DMS53 (cell line): ENCODE results near the gene SLC16A5.
"Not testable (repeated sequence)": the region's sequence is repeated elsewhere in the genome, so short reads cannot be mapped to it uniquely, and the experiment has no call there.

Experiments
- DNase-seq: peaks from one replicate; lab custom pipeline; 2025; lab: John Stamatoyannopoulos, UW

The SLC16A5 gene, protein sequence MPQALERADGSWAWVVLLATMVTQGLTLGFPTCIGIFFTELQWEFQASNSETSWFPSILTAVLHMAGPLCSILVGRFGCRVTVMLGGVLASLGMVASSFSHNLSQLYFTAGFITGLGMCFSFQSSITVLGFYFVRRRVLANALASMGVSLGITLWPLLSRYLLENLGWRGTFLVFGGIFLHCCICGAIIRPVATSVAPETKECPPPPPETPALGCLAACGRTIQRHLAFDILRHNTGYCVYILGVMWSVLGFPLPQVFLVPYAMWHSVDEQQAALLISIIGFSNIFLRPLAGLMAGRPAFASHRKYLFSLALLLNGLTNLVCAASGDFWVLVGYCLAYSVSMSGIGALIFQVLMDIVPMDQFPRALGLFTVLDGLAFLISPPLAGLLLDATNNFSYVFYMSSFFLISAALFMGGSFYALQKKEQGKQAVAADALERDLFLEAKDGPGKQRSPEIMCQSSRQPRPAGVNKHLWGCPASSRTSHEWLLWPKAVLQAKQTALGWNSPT

DNA sequence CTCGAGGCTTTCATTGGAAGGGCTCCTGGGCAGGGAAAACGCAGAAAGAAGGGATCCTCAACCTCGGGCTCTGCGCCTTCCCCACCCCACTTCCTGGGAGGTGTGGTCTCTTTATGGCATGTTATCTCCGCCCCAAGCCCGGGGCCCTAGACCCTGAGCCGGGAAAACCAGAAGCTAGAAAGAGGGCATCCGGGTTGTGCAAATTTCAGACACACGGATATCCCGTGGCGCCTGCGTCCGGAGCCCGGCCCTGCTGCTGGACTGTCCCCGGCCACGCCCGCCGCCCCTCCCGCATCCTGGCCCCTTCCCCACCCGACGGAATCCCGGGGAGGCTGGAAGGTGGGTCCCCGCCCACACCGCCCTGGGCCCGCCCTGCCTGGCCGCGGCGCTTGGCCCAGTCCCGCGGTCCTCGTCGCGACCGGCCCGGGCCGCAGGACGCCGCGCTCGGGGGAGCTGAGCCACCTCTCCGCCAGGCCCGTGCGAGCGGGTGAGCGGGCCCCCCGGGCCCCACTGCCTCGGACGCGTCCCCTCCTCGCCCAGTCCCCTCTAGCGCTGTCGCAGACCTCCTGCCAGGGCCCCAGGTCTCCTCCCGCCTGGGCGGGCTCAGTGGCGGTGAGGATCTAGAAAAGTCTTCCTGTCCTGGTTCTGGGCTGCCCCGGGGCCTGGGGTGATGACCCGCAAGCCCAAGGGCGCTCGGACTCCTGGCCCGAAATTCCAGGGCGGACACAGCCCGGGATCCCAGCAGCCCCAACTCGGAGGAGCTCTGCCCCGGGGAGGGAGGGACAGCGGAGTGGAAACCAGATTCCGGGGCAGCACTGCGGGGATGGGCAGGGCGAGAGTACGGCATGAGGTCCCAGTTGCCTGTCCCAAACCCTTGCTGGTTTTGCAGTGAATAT, at the start of gene SLC16A5:
Gene SLC16A5, plus strand, starts transcription at position 397 of the 896 bp plus-strand sequence. CDS start 5,683 bp downstream, outside the sequence.
- peak; percentile 91 for DNase-seq

DNA sequence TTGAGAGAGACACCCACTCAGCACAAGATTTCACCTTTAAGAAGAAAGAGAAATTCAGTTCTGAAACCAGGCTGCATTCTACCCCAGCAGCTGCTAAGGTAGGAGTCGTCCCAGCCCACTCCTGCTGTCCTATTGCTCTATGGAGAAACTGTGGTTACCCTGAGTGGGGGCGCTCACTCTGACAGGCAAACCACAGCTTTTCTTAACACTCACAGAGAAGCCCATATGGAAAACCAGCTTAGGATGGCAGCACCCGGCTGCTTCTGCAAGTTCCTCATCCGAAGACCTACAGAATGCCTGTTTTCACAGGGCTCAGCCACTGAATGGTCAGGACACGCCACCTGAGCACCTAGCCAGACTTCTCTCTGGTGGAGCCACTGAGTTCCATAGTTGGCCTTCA, 48.5 kb upstream of the SLC16A5 start:
- no peak for DNase-seq

DNA sequence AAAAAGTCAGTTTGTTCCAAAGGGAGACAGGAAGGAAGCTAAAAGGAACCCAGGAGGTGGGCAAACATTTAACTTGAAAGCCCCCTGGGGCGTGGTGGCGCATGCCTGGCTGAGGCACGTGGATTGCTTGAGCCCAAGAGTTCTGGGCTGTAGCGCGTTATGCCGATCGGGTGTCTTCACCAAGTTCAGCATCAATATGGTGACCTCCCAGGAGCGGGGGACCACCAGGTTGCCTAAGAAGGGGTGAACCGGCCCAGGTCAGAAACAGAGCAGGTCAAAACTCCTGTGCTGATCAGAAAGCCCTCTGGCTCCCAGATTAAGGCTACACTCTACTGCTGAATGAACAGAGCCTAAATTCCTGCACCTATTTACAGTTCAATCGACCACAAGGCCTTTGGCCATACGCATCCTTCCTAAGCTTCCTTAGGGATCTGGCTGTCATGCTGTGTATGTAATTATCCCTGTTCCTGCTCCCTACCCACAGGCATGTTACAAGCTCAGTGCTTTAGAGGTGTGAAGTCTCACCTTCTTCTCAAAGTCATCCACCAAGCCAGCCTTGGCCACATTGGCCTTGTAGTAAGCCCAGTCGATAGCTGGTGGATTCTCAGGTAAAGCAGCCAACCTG, 46.0 kb upstream of the SLC16A5 start:
- no peak for DNase-seq

DNA sequence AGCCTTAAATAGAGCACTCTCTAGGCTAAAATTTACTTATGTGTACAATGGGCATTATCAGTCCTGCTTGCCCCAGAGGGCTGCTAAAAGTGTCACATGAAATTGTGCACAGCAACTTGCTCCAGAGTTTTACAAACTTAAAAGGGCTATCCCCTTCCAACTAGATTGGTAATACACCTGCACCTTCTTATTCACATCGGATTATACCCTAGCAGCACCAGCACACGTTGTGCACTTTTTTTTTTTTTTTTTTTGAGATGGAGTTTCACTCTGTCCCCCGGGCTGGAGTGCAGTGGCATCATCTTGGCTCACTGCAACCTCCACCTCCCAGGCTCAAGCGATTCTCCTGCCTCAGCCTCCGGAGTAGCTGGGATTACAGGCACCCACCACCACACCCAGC, 44.0 kb upstream of the SLC16A5 start:
- DNase-seq: not testable (repeated sequence)

DNA sequence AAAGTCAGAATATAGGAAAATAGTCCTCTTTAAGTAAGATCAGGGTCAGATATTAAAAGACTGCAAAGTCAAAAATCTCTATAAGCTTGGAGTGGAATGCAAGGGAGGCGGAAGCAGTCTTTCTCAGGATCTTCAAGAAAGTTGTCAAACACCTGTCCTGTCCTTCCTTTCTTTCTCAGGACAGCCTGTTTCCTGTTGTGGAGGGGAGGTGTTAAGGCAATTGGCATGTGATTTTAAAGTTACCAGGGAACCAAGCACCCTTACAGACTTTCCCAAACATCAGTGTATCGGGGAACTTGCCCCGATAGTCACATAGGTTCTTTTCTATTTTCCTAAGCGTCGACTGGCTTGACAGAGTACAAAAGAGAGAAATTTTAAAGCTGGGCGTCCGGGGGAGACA, 43.0 kb upstream of the SLC16A5 start:
- DNase-seq: no peak

DNA sequence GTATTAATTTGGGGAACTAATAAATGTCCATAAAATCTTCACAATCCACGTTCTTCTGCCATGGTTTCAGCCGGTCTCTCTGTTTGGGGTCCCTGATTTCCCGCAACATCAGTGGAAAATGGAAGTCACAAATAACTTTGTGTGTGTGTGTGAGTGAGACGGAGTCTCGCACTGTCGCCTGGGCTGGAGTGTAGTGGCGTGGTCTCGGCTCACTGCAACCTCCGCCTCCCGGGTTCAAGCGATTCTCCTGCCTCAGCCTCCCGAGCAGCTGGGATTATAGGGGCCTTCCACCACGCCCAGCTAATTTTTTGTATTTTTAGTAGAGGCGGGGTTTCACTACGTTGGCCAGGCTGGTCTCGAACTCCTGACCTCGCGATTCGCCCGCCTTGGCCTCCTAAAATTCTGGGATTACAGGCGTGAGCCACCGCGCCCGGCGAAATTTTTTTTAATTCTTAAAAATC, 41.8 kb upstream of the SLC16A5 start:
- not testable (repeated sequence) for DNase-seq

DNA sequence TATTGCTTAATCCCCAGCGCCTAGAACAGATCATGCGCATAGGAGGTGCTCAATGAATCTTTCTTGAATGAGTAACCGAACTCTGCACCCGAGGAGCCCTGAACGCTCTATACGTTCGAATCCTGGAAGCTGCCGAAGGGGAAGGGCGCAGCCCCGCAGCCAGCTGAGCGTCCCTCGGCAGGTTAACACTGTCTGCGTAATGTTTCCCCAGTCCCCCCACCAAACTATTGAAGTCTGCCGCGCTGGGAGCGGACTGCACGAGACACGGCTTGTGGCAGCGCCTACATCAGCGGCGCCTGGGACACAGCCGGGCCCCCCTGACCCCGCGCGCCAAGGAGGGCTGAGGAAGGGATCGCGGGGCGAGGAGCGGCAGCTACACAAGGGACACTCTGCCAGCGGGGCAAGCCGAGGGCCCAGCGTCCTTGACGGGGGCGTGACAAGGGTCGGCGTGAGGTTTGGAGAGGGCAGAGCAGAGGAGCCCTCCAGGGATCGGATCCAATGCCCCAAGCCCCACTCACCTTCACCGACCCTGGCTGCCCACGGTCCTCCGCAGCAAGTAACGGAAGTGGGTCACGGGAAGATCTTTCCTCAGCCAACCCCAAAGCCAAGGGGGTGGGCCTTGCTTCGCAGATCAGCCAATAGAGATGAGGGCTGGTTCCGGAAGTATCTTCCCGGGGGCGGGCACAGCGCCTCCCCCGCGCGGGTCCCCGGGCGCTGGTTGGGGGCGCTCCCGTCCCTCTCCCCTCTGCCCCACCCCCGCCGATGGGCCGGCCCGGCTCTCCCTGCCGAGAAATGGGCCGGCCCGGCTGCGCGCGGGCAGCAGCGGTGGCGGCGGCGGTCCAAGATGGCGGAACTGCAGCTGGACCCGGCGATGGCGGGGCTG, 41.1 kb upstream of the SLC16A5 start, which contains the start of the genes ATP5PD and KCTD2:
Gene ATP5PD, minus strand, starts transcription at position 563 of the 883 bp plus-strand sequence. CDS start 4,319 bp downstream, outside the sequence.
Gene KCTD2, plus strand, starts transcription at position 819 of the 883 bp plus-strand sequence. Its CDS starts 26 bp downstream, at position 845.
- peak; percentile 98 for DNase-seq

DNA sequence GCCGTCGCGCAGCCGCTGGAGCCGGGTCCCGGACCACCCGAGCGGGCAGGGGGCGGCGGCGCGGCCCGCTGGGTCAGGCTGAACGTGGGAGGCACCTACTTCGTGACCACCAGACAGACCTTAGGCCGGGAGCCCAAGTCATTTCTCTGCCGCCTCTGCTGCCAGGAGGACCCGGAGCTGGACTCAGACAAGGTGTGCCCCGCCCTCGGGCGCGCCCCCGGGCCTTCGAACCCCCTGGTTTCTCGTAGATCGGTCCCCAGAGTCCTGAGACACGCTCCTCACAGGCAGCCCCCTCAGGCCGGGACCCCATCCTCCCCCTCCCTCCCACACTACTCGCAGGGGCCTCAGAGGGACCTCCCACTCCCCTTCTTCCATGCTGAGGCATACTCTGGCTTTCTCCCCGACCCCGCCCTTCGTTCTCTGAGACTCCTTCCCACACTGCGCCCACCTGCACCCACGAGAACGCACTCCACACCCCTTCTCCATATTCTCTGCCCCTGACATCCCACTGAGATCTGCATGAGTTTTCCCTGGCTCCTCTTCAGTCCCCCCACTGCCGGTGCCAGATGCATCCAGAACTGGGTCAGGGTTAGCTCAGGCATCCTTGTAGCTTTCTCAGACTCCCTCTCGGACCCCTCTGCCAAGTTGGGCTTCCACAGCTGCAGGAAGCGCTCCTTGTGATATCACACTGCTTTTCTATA, 40.2 kb upstream of the SLC16A5 start:
- peak; percentile 53 for DNase-seq

DNA sequence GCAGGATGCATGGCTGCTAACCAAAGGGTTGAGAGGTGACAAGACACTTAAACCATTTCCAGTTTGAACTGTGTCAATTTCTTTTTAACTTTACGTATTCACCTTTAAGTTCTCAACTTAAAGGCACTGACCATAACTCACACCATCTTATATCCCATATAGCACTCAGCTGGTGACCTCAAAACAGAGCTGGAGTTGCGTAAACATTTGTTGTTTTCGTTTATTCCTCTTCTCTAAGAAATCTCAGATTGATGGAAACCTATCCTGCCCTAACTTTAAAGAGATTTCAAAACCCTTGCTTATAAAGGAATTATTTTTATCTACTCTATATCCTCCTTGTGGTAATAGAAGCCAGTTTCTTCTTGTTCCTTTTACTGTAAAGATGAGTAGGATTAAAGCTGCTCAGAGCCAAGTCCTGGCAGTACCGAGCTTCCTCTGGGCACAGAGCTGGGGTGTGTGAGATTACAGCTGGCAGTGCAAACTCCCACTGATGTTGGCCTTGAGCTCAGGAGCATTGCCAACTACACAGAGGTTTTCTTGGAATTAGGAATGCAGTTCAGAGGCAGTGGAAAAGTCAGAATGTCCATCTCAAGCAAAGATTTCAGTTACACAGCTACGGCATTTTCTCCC, 39.4 kb upstream of the SLC16A5 start:
- no peak for DNase-seq

DNA sequence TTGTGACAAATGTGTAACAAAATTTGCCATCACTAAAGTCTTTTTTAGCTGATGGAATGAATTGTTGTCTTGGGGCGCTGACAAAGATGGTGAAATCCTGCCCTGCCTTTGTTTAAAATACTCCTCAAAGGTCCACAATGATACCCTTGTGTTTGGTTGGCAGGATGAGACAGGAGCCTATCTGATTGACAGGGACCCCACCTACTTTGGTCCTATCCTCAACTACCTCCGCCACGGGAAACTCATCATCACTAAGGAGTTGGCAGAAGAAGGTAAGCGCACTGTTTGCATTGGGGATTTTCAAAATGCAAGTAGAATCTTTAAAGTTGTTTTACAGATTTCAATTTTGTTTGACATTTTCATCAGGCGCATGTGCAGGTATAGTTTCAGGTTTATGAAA, 38.7 kb upstream of the SLC16A5 start:
- no peak for DNase-seq

DNA sequence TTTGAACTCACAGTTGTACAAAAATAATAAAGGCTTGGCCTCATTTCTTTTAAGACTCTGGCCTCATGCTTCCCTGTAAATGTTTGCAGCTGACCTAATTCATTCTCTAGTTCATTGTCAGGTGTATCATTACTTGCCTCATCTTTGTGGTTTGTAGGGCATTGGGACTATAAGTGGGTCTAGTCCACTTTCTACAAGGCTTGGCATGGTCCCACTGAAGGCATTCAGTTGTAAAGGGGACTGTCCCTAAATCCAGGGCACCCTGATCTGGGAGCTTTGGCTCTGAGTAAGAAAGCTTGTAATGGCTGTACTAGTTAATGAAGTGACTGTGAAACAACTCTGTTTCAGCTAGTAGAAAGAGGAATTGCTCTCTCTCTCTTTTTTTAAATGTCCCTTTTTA, 38.0 kb upstream of the SLC16A5 start:
- no peak for DNase-seq

DNA sequence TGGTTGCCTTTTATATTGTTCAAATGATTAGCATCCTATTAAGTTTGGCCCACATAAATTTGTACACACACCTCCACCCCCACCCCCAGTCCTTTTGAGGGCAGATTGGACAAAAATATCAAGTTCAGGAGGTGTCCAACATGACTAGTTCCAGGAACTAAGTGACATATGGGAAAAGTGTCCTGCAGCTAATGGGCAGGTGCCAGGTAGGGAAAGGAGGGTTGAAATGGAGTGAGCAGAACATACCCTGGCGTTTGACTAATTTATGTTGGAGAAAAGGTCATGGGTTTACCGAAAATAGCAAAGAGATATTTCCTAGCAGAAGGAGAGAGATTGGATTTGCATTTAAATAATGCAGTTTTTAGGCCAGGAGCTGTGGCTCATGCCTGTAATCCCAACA, 35.8 kb upstream of the SLC16A5 start:
- DNase-seq: no peak

DNA sequence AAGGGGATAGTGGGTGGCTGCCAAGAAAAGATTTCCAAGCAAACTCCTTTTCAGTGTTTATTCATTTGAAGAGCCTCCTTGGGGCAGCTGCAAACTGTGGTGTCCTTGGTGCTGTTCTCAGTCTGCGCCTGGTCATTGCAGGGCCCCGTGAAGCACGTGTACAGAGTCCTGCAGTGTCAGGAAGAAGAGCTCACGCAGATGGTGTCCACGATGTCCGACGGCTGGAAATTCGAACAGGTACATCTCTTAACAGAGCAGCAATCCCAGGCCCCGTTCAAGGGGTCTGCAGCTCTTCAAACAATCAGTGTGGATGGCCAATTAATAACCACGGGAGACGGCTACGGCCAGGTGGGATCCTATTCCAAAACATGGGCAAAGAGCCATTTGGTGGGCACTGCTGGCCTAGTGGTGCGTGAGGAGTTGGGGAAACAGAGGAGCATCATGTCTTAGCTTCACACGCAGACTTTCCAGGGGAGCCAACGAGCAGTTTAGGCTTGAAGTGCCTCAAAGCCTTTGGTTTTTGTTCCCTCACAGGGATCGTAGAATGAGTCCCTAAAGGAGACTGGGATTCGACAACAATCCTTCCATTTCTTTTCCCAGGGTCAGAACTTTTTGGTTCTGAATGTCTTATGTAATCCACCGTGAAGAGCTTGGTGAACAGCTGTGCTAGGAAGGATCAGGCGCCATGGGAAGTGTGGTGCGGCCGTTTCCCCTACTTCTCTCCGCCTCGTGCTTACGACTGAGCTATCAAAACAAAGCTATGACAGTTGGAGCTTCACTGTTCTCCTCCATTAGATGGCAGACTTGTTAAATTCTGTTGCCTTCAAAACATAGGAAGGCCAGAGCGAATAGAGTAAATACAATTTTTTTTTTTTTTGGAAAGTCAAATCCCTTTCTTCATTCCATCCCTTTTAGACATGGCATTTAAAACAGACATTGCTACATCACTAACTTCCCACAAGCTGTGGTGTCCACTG, 28.1 kb upstream of the SLC16A5 start:
- DNase-seq: peak; percentile 71

DNA sequence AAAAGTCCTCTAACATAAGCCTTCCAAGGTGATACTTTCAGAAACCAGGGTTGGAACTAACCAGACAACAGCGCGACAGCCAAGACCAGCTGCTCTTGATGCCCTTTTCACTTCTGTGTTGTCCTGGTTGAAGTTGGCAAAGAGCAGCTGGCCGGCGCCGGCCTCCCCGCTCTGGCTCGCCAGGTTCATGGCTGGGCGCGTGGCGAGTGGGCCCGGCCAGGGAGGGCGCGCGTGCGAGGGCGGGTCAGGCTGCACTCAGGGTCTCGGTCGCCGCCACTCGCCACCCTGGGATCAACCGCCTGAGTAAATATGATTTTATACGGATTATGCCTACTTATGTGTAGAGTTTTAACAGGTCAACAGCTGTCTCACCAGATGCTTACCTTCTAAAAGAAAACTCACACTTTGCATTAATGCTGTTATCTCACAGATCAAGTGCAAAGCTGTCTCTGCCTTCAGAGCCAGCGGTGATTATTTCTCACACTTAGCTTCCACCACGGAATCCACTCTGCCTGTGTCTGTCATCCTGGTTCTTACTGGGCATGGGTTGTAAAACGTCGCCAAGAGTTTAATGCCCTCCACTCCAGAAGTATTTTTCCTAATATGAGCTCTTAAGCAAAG, 27.2 kb upstream of the SLC16A5 start:
- DNase-seq: no peak

DNA sequence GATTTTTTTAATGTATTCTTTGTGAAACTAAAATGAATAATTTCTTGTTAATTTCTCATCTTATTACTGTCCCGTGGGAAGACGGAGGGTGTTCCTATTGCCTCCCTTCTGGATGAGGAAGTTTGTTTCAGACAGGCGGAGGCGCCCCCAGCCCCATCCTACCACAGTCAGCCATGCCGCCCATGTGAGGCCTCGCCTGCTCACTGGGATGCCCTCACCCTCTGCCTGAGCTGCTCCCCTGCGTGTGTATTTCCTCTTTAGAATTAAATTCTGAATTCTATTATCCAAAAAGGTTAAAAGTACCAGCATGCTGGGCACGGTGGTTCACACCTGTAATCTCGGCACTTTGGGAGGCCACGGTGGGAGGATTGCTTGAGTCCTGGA, 26.7 kb upstream of the SLC16A5 start:
- no peak for DNase-seq

DNA sequence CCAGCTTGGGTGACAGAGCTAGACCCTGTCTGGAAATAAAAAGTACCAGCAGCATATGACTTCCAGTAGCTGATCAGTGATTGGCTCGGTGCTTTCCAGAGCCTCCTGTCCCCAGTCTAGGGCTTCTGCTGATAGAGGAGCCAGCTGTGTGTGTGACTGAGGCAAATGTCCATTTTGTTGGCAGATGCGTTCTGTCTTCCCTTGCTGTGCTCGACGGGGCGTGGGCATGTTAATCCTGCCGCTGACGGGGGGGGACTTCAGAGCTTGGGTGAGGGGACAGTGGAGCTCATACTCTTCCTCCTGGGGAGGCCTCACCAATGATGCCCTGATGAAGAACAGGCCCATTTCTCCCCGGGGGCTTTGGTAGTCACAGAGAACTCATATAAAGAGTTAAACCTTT, 26.1 kb upstream of the SLC16A5 start:
- no peak for DNase-seq

DNA sequence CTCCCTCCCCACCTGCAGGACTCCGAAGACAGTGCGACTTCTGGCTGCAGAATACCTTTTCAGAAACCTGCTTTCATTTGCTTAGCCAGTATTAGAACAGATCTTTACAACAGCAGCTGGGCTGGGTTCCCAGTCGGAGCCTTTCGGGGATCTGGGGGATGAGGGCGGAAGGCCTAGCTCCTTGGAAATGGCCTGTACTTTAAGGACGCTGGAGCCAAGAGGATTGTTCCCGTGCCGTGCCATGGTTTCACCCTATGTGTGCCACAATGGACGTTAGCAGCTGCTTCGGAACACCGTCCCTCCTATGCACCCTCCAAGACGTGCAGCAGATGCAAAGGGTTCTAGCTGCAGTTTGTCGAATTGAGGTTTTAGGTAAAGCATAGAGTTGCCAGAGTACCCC, 24.6 kb upstream of the SLC16A5 start:
- DNase-seq: no peak

DNA sequence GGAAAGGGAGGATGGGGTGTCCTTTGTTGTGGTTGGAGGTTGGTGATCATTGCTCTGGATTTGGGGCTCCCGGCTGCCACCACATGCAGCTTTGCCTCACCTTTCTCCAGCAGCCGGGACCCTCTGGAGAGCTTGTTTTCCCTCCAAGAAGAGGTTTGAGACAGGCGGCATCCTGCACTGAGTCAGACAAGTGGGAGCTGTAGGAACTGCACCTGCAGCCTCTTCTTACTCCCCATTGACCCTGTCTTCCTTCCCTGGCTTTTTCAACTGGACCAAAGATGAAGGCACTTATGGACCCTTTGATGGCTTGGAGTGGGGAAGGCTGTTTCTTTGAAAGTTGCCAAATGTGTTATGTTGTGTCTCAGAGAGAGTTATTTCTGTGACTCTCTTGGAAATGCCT, 24.1 kb upstream of the SLC16A5 start:
- no peak for DNase-seq
